ENCODE measurements around the gene LDHD.

- TF ChIP-seq POLR2A (IDR thresholded peaks at IDR 0.05; ENCODE audit: low read length) (no peak), GATA1 (IDR thresholded peaks at IDR 0.05; ENCODE audit: low read depth, low read length) (no peak)
Measured at GRCh38 chr16:75160386-75160785, 43.8 kb upstream of the LDHD start.
